Measurements from ENCODE around the gene PGAP1. TPM values are rescaled to one million over a fixed set of nuclear protein-coding genes. Genes with fewer than 3 reads are reported as not detected.

Gene PGAP1
- total and polyA plus RNA-seq, 2 of the 8 experiments (the other 6 are each of a cell fraction or from before 2014, with no cell fraction given): 8.3 to 24.1 TPM

DNA sequence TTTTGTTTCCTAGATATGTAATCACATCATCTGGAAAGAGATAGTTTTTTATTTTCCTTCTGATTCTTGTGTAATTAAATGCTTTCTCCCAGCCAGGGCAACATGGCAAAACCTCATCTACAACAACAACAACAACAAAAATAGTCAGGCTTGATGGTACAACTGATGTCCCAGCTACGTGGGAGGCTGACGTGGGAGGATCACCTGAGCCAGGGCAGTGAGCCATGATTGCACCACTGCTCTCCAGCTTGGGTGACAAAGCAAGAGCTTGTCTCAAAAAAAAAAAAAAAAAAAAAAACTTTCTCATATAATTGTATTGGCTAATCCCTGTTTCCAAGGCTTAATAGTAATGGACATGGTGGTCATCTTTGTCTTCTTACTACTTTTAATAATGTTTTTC, 26.4 kb upstream of the PGAP1 start:
- POLR2A ChIA-PET (ENCODE audit: partially characterized antibody): no interaction called here
- no peak overlapping the region for H2BK12ac ChIP-seq (ENCODE audit: low read depth, low read length)
- TF ChIP-seq EGR1 (IDR thresholded peaks at IDR 0.05; ENCODE audit: borderline replicate concordance, low read depth, low read length) (no peak), KDM4A (IDR thresholded peaks at IDR 0.05; ENCODE audit: low read depth, low read length, severe bottlenecking) (no peak), TAF7 (optimal IDR thresholded peaks at IDR 0.05; ENCODE audit: borderline replicate concordance, low read depth, low read length) (no peak), RFX5 (IDR thresholded peaks at IDR 0.05; ENCODE audit: borderline replicate concordance, low read depth, low read length) (no peak), TCF12 (IDR thresholded peaks at IDR 0.05; ENCODE audit: low read depth, low read length) (no peak), CBX8 (IDR thresholded peaks at IDR 0.05; ENCODE audit: borderline replicate concordance, low read depth, low read length) (no peak), POU5F1 (IDR thresholded peaks at IDR 0.05; ENCODE audit: low read depth, low read length) (no peak), NRF1 (IDR thresholded peaks at IDR 0.05; ENCODE audit: low read depth, low read length) (no peak), GABPA (IDR thresholded peaks at IDR 0.05; ENCODE audit: borderline replicate concordance, insufficient read depth, low read length) (no peak)
- TF ChIP-seq, protein P1, sequence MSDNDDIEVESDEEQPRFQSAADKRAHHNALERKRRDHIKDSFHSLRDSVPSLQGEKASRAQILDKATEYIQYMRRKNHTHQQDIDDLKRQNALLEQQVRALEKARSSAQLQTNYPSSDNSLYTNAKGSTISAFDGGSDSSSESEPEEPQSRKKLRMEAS (IDR thresholded peaks at IDR 0.05): no peak

More for the DNA sequence above, 26.4 kb upstream of the PGAP1 start:
- Histone ChIP-seq H3K27ac (ENCODE audit: low read depth, low read length) (no peak overlapping the region), H2AK5ac (ENCODE audit: low read depth, low read length) (no peak overlapping the region), H3K18ac (ENCODE audit: extremely low read depth, low read length) (no peak overlapping the region), H3K79me2 (ENCODE audit: control insufficient read depth in 1 of 2, insufficient read depth in 2 of 2, low read length in 2 of 2) (no peaks in the 10 kb centered on the region), H2BK20ac (ENCODE audit: low read length) (no peak overlapping the region), H2BK120ac (replicated peaks; ENCODE audit: low read depth, low read length) (no peak overlapping the region), H3K4me1 (replicated peaks in 1 of 4; ENCODE audit: control insufficient read depth in 3 of 4, insufficient read depth in 4 of 4, low read length in 3 of 4) (peaks cover 2 to 12% (median 7%) of the 10 kb centered on the region in 4 experiments; a peak in 3 of 7 replicates), H3K23ac (ENCODE audit: insufficient read length) (no peak overlapping the region), H3K56ac (replicated peaks; ENCODE audit: insufficient read length, low read depth, low read length) (no peak overlapping the region), H2AFZ (ENCODE audit: low read length) (no peak overlapping the region), H3K23me2 (ENCODE audit: low read depth, low read length) (no peaks in the 10 kb centered on the region), H3K27me3 (replicated peaks in 1 of 4; ENCODE audit: control insufficient read depth in 3 of 4, extremely low read depth in 1 of 4, insufficient read depth in 3 of 4, low read length in 3 of 4) (no peaks in the 10 kb centered on the region), H2BK5ac (ENCODE audit: low read depth, low read length) (no peak overlapping the region), H4K8ac (ENCODE audit: extremely low read depth, insufficient read depth, low read length) (no peak overlapping the region), H3K36me3 (ENCODE audit: control insufficient read depth in 2 of 4, insufficient read depth in 4 of 4, low read length in 3 of 4) (no peaks in the 10 kb centered on the region), H3K79me1 (ENCODE audit: low read depth, low read length) (no peaks in the 10 kb centered on the region), H3K9me3 (ENCODE audit: insufficient read depth in 2 of 2, low read depth in 1 of 2, low read length in 1 of 2) (no peaks in the 10 kb centered on the region), H3K4me3 (ENCODE audit: extremely low read depth in 1 of 4, insufficient read depth in 2 of 4, low read depth in 3 of 4, low read length in 4 of 4) (no peak overlapping the region), H4K5ac (ENCODE audit: insufficient read length, low read depth, low read length) (no peak overlapping the region), H4K20me1 (replicated peaks in 1 of 2; ENCODE audit: control insufficient read depth in 1 of 2, insufficient read depth in 2 of 2, low read length in 2 of 2) (no peaks in the 10 kb centered on the region), H3K14ac (ENCODE audit: insufficient read length) (no peak overlapping the region), H4K91ac (replicated peaks; ENCODE audit: insufficient read length, low read length) (no peak overlapping the region), H2BK15ac (ENCODE audit: low read length) (no peak overlapping the region), H3K4ac (replicated peaks; ENCODE audit: insufficient read length, low read depth, low read length) (no peak overlapping the region), H3K9ac (replicated peaks in 1 of 4; ENCODE audit: extremely low read depth in 1 of 4, low read depth in 3 of 4, low read length in 3 of 4) (no peak overlapping the region), H3K4me2 (ENCODE audit: insufficient read depth in 1 of 2, low read depth in 2 of 2, low read length in 2 of 2) (no peak overlapping the region)
- CTCF ChIA-PET (ENCODE audit: partially characterized antibody): interaction anchor here (0.7 kb wide), 1 partner anchor 430 kb away, joined by 3 read pairs; no protein-coding TSS in a partner anchor
- no peak for DNase-seq (ENCODE audit: low read depth in 1 of 2, low spot score in 2 of 2)
- FAIRE-seq: no peak
- 96% methylated on average over 2 of the region's 2 CpGs; no CpG with 5 or more reads in 1 of the 2 experiments for WGBS, 2 experiments (ENCODE audit: extremely low coverage in 1 of 2, insufficient coverage in 1 of 2, insufficient read length in 1 of 2, insufficient replicate concordance in 2 of 2, low coverage in 1 of 2, low lambda C conversion rate in 2 of 2, missing lambda C conversion rate in 1 of 2)

Data from H1 (cell line).